HG03039 (cell line): Measurements from ENCODE around the gene C14orf93.
"Not testable (repeated sequence)": the region's sequence is repeated elsewhere in the genome, so short reads cannot be mapped to it uniquely, and the experiment has no call there.

Source experiments
- ATAC-seq: cut with Tn5 transposase; IDR thresholded peaks from one replicate; pipeline ENCODE4 v1.9.1; 2021; ENCODE audit warnings: mild to moderate bottlenecking, moderate library complexity; ENCODE audit not compliant: unreplicated experiment

Gene C14orf93

DNA sequence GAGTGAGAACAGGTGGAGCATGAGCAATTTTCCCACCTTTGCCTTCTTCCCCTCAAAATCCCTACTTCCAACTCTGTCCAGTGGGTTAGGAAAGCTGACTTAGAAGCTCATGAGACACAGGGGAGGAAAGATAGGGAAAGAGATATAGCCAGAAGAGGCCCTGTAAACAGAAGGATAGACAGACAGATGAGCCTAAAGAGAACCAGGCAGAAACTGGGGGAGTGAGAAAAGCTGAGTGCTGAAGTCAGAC is 32.6 kb downstream of the C14orf93 start:
- no peak for ATAC-seq

DNA sequence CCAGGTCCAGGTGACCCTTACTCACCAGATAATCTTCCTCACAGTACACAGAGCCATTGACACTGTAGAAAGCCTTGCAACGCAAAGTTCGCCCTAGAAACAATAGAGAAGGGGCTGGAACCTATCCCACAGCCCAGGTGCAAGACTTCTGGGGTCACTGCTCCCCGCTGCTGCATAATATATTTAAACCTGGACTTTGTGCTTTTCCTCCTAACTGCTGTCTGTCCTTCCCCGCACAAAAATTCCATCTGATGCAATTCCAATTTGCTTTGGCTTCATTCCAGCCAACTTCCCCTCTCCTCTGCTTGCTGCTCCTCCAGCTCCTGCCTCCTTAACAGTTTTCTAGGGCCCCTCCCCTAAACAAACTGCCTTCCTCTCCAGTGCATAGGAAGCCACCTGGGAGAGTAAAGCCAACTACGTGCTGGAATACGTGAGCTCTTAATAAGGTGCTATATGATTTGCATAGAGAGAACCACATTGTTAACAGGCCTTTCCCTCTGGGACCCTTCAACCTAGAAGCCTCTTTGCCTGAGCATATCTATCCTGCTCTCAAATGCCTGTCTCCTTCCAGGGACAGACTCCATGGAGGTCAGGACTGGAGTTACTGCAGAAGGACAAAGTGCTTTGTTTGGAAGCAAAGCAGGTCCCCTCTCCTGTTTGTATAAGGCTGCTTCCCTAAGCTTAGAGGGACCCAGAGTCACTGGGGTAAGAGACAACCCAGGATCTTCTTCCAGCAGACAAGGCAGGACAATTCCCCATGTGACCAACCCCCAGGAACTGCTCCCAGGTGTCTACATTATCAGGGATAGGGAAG is 33.1 kb downstream of the C14orf93 start:
- ATAC-seq, result no peak

DNA sequence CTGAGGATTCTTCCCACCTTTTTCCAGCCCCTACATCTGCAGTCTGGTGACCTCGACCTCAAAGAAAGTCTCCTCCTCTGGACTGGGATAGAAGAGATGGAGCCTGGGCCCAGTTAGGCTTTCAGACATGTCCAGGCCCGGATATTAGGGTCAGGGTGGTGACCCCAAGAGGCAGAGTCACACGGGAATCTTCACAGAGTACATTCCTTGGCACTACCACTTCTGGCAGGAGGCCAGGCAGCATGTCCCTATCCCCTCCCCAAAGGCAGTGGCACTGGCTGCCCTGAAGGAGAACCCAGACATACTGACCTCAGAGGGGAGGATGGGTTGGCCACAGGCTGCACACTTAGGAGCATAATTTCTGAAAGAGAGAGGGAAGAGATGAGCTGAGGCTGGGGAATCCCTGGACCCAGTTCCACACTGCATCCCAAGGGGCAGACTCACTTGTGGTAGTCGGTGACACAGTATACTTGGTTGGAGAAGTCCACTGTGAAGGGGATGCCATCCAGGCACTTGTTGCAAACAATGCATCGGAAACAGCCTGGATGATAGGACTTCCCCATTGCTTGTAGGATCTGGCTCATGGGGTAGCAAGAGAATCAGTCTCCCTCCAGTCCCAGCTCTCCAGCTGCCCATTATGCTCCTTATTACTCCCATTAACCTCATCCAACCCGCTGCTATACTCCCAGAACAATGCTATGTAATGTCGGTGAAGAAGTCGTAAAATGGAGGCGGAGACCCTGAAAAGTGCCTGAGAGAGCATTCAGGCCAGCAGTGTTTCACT is 35.2 kb downstream of the C14orf93 start:
- no peak for ATAC-seq

DNA sequence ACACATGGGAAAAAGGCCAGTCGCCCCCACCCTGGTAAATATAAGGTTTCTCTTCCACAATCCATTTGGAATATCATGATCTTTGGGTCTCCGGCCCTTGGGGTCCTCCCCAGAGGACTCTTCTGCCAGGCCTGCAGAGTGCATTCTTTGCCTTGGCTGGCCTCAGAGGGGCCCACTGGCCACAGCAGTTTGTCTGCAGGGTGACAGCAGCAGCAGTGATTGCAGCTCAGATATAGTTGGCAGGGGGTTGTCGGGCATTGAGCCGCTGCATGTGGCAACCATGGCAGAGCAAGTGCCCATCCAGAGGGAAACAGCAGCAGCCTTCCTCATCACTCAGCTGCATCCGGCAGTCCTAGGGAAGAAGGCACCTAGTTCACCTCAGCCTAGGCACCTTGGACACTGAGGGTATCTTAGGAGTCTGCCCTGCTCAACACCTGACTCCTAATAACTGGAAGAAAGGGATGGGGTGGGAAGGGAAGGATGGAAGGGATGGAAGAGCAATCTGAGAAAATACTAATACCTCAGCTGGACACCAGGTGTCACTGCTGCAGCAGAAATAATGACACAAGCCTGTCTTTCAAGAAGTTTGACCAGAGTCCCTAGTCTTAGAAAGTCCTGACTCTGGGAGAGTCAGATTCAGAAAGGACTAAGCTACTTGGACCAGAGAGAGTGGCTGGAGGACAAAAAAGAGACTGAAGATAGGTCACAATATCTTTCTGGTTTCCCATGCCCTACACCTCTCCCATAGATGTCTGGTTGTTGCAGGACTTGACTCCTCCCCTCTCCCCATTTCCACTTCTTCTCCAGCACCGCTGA is 36.5 kb downstream of the C14orf93 start:
- no peak for ATAC-seq

- no peak for ATAC-seq
Observed at GRCh38 chr14:22972313-22972930, 37.5 kb downstream of the C14orf93 start.

- ATAC-seq, result no peak
Observed at GRCh38 chr14:22971152-22971551, 38.8 kb downstream of the C14orf93 start.

DNA sequence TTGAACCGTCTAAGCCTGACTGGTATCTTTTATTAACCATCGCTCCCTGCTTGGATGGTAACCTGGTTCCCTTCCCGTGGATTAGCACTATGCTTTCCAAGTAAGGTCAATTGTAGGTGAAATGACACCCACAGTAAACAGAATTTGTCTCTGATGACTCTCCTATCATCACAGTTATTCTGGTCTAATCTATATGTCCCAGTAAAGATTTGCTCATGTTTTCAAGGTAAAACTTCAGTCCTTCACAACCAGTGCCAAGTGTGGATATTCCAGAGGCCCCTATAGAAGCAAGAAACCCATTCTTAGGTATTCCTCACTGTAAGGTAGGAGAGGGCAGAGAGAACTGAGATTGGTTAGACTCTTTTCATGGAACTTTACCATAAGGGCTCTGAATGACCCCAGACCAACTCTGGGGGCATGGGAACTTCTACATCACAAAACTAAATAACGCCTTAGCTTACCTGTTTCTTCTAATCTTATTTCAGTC is 43.1 kb downstream of the C14orf93 start:
- ATAC-seq, result no peak

DNA sequence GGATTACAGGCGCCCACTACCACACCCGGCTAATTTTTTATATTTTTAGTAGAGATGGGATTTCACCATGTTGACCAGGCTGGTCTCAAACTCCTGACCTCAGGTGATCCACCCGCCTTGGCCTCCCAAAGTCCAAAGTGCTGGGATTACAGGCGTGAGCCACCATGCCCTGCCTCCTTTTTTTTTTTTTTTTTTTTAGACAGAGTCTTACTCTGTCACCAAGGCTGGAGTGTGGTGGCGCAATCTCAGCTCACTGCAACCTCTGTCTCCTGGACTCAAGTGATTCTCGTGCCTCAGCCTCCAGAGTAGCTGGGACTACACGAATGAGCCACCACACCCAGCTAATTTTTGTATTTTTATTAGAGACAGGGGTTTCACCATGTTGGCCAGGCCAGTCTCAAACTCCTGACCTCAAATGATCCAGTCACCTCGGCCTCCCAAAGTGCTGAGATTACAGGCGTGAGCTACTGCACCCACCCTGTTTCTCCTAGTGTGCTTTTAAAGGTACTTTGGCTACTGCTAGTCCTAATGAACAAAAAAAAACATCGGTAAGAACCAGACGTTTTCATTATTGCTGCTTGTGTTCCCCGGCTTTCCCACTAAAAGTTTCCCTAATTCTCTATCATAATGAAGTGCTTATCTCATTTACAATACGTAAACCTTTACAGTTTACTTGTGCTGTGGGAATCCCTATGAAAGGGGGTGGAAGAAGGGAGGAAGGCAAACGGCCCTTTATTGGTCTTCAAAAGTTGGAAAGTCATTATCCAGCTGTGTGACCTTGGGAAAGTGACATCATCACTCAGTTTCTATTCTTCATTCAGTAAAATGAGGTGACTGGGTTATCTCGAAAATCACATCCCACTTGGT is 43.8 kb downstream of the C14orf93 start:
- not testable (repeated sequence) for ATAC-seq

- ATAC-seq, result no peak
Observed at GRCh38 chr14:22962061-22962676, 47.8 kb downstream of the C14orf93 start.

DNA sequence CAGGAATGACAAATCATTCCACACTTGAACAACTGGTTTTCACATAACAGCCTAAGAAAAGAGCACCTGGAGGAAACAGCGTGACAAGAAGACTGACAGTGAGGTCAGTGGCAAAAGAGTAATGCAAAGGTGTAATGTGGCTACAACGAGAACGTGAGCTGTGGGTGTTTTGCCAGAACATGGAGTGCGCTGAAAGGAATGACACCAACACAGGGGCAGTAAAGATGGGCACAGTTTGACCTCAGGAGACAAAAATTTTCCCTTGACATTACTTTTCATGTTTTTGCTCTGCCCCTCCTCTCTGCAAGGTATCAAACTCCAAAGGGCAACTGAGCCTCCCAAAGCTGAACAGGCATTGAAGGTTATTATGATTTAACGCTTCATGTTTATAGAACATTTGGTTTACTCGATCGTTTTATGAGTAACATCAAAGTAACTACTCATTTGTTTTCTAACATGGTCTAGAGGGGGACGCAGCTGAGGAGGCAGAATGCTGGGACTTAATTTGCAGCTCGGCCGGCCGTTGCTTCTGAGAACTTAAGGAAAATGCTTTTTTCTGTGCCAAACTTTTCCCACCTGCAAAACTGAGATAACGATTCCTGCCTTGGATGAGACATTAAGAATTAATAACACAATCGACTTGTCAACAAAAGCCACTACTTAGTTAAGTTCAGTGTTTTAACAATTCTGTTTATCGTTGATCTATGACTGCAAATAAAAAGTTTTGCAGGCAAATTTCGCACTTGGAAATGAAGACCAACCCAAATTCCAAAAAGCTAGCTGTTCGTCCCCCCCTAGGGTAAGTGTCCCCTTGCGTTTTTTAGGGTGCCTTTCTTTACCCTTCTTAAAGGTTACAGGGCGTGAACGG is 54.0 kb downstream of the C14orf93 start:
- ATAC-seq, result no peak

- no peak for ATAC-seq
Observed at GRCh38 chr14:22952418-22952817, 57.5 kb downstream of the C14orf93 start.

DNA sequence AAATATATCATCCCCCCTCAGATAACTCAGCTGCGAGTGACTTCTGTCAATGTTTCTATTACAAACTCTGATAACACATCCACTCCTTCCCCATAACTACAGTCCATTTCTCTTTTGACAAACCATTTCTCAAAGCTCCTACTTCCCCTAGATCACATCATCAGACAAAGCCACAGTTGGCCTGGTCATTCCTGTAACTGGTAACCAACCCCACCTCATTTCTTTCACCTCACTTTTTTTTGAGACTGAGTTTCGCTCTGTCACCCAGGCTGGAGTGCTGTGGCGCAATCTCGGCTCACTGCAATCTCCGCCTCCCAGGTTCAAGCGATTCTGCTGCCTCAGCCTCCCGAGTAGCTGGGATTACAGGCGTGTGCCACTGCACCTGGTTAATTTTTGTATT is 58.1 kb downstream of the C14orf93 start:
- not testable (repeated sequence) for ATAC-seq

GRCh38 chr14:22945642-22946041 is 64.3 kb downstream of the C14orf93 start:
- ATAC-seq, result no peak

- no peak for ATAC-seq
Observed at GRCh38 chr14:22939684-22940083, 70.3 kb downstream of the C14orf93 start.
